Activated CD4-positive, alpha-beta T cell treated with anti-CD3 and anti-CD28 coated beads, Interleukin-2, amount 50 U/mL, for 4 hours (primary cell): ENCODE measurements around the gene TMUB2.
"Not testable (repeated sequence)": the region's sequence is repeated elsewhere in the genome, so short reads cannot be mapped to it uniquely, and the experiment has no call there.

ENCODE experiments used
- DNase-seq, 2 experiments: peaks; one replicate each; pipeline ENCODE4 v3.0.0-alpha.2; 2020

TMUB2 gene

GRCh38 chr17:44186307-44187130 lies at the start of gene TMUB2:
Gene TMUB2 (plus strand): TSS chr17:44186972. CDS start chr17:44187709, 737 bp downstream.
- peak; percentile 99 for DNase-seq

GRCh38 chr17:44137891-44138709 lies 48.7 kb upstream of the TMUB2 start:
- DNase-seq = peak; percentile 62 to 74

GRCh38 chr17:44143921-44144320 lies 42.9 kb upstream of the TMUB2 start:
- not testable (repeated sequence) for DNase-seq

DNA sequence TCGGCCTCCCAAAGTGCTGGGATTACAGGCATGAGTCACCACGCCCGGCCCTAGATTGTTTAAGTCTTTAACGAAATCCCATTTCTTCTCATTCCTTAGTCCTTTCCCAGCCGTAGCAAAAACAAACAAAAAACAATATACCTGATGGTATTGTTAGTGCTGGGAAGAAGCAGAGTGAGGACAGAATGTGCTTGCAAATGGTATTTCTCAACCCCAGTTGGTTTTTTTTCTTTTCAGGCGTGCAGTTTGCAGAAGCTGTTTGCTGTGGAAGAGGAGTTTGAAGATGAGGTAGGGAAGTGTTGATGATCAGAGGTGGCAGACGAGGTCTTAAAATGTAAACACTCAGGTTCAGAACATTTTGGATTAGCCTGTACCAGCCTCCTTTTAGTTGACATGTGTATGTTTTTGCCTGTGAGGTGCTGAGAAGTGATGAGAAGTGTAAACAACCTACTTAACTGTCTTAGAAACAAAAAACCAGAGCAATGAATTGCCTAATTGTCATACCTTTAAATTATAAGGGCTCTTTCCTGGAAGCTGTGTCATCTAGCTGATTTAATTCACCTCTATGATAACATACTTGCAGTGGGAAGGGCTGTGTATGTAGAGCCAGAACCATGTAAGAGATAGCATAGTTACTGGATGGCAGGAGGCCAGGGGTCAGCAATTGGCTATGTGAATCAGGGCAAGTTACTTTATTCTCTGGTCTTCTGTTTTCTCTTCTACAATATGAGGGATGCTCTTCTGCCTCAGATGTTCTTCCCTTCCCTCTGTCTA lies 41.6 kb upstream of the TMUB2 start:
- DNase-seq = no peak

DNA sequence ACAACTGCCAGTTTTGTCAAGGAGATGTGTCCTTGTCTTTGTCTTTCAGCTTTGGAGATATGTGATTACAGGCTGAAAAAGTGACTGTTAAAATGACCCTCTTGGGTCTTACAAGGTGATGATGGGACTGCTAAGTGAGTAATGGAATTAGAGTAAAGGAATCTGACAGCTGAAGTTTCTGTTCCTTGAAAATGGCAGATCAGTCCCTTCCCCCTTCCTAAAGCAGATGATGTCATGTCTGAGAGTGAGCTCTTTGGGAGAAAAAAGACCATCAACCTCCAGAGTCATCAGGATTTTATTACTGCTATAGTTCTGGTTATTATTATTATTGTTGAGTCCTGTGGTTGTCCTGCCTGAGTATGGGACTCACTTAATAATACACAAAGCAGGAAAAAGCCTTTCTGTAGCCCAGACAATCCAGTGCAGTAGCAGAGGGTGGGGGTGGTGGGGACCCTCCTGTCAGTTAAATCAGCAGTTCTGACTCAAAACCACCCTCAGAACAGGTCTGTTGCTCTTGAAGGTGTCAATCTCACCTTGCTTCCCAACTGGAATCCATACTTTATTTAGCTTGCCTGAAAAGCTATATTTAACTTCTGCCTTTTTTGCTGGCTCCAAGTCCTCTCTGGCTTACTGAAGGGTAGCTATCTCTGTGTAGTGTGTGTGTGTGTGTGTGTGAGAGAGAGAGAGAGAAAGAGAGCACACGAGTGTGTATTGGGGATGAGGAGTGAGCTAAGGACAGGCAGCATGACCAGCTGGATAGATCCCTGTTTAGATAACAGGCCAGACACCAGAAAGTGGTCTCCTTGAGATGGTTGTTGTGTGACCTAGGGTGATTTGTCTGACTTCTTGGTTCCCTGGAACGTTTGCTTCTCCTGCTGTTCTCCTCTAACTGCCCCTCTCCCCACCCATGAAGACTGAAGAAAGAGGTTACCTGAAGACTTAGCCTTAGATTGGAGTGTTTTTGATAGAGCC lies 40.1 kb upstream of the TMUB2 start:
- DNase-seq = no peak

GRCh38 chr17:44147812-44148211 lies 39.0 kb upstream of the TMUB2 start:
- no peak for DNase-seq

GRCh38 chr17:44149066-44149465 lies 37.7 kb upstream of the TMUB2 start:
- not testable (repeated sequence) for DNase-seq

- DNase-seq = no peak
These were observed 36.9 kb upstream of the TMUB2 start for GRCh38 chr17:44149750-44150329.

DNA sequence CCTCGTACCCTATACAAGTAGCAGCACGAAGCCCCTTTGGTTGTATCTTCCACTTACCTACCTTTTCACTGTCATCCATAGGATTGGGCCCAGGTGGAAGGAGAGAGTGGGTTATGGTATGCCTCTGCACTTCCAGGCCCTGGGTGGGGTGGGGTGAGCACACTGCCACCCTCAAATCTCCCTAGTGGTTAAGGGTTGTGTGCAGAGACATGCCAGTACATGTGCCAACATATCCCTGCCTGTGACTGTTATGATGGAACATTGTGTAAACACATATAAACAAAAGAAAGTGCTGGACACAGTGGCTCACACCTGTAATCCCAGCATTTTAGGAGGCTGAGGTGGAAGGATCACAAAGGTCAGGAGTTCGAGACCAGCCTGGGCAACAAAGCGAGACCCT lies 33.9 kb upstream of the TMUB2 start:
- DNase-seq = no peak

GRCh38 chr17:44155488-44155887 lies 31.3 kb upstream of the TMUB2 start:
- DNase-seq = no peak

- DNase-seq = peak; percentile 21 to 27
These were observed 27.1 kb upstream of the TMUB2 start for GRCh38 chr17:44159519-44160210.

DNA sequence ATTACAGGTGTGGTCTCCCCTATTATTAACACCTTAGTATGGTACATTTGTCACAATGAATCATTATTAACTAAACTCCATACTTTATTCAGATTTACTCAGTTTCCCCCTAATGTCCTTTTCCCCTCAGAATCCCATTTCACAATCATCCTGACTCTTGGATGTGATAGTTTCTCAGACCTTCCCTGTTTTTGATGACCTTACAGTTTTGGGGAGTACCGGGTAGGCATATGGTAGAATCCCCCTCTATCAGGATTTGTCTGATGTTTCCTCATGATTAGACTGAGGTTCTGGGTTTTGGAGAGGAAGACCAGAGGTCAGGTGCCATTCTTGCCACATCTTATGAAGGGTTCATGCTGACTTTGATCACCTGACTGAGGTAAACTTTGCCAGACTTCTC lies 22.3 kb upstream of the TMUB2 start:
- no peak for DNase-seq

DNA sequence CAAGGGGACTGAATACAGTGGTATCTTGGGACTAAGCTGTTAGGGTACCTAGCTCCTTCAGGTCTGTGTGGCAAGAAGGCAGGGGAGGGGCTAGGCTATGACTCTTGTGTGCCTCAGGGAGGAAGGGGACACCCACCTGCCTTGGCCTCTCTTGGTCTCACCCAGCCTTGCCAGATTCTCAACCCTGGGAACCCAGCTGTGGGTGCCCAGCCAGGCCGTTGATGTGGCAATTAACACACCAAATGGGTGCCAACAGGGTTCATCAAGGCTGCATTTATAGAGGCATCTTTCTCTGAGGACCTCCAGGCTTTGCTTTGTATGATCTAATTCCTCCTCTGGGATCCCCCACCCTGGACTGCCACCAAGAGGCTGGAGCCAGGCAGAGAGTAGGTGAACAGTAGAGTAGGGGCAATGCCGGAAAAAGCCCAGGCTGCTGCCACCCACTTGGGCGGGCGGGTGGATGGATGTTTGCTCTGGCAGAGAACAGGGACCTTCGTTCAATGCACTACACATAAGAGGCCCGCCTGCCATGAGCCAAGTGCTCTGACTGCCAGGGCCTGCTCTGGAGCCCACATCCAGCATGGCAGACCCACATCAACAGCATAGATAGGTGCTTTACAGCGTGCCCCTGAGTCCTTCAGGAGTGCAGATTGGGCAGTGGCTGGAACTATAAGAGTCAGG lies 19.5 kb upstream of the TMUB2 start:
- DNase-seq = no peak

- DNase-seq = no peak
These were observed 16.7 kb upstream of the TMUB2 start for GRCh38 chr17:44170135-44170498.

GRCh38 chr17:44170499-44171201 lies 16.1 kb upstream of the TMUB2 start, which contains the start of gene ASB16:
Gene ASB16 (plus strand): TSS chr17:44170704. CDS start chr17:44170790, 86 bp downstream.
- DNase-seq = no peak

DNA sequence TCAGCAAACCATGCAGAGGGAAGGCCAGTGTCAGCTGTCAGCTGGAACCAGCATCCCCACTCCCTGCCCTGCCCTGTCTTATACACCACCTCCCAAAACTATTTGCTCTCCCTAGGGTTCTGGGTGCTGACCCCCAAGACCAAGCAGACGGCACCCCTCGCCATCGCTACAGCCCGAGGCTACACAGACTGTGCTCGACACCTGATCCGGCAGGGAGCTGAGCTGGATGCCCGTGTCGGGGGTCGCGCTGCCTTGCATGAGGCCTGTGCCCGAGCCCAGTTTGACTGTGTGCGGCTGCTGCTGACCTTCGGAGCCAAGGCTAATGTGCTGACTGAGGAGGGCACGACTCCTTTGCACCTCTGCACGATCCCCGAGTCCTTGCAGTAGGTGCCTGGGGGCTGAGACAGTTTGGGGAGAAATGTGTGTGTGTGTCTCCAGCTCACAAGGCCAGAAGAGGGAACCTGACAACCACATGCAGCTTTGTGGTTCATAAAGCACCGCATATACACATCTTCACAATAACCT lies 14.8 kb upstream of the TMUB2 start:
- no peak for DNase-seq

DNA sequence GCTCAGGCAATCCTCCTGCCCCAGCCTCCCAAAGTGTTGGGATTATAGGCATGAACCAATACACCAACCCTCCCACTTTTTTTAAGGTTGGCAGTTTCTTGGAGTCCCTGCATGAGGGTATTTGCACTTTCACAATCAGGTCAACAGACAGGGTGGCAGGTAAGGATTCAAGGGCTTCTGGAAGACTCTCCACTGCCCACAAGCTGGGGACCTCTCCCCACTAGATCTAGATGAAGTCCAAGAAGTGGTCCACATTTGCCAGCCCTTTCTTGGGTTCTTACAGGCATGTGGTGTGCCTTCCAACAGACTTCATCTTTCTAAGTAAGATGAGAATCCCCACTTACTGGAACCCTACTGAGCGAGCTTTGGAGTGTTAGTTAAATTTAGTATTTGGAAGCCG lies 12.3 kb upstream of the TMUB2 start:
- DNase-seq = no peak

- no peak for DNase-seq
These were observed 10.5 kb upstream of the TMUB2 start for GRCh38 chr17:44176257-44176656.
